ENCODE measurements around the gene ZNF785.

Gene ZNF785

GRCh38 chr16:30605158-30605557, 19.7 kb upstream of the ZNF785 start:
- Histone ChIP-seq H3K27ac (peak overlapping the region; percentile 53), H3K9me3 (no peaks in the 10 kb centered on the region), H3K4me3 (ENCODE audit: low read depth in 1 of 2, low read length in 1 of 2) (no peak overlapping the region), H3K36me3 (peaks cover 18% of the 10 kb centered on the region), H3K27me3 (no peaks in the 10 kb centered on the region), H3K4me1 (ENCODE audit: control insufficient read depth in 1 of 2, insufficient read depth in 1 of 2, low read depth in 1 of 2, low read length in 1 of 2) (peaks cover 11 to 17% of the 10 kb centered on the region in 2 experiments)
- no peak for TF ChIP-seq CTCF (IDR thresholded peaks at IDR 0.05)

- Histone ChIP-seq H3K4me1 (ENCODE audit: control insufficient read depth in 1 of 2, insufficient read depth in 1 of 2, low read depth in 1 of 2, low read length in 1 of 2) (peaks cover 9 to 13% of the 10 kb centered on the region in 2 experiments), H3K9me3 (no peaks in the 10 kb centered on the region), H3K27ac (no peak overlapping the region), H3K27me3 (no peaks in the 10 kb centered on the region), H3K36me3 (peaks cover 18% of the 10 kb centered on the region), H3K4me3 (ENCODE audit: low read depth in 1 of 2, low read length in 1 of 2) (no peak overlapping the region)
- no peak for TF ChIP-seq CTCF (IDR thresholded peaks at IDR 0.05)
These were observed 18.9 kb upstream of the ZNF785 start for GRCh38 chr16:30604316-30604947.

- TF ChIP-seq CTCF (IDR thresholded peaks at IDR 0.05) = no peak
- Histone ChIP-seq H3K4me3 (ENCODE audit: low read depth in 1 of 2, low read length in 1 of 2) (no peak overlapping the region), H3K36me3 (peaks cover 18% of the 10 kb centered on the region), H3K27me3 (no peaks in the 10 kb centered on the region), H3K4me1 (ENCODE audit: control insufficient read depth in 1 of 2, insufficient read depth in 1 of 2, low read depth in 1 of 2, low read length in 1 of 2) (peaks cover 6 to 8% of the 10 kb centered on the region in 2 experiments), H3K9me3 (no peaks in the 10 kb centered on the region), H3K27ac (no peak overlapping the region)
These were observed 18.4 kb upstream of the ZNF785 start for GRCh38 chr16:30603945-30604315.

GRCh38 chr16:30602616-30603277, 17.2 kb upstream of the ZNF785 start:
- Histone ChIP-seq H3K27ac (no peak overlapping the region), H3K27me3 (no peaks in the 10 kb centered on the region), H3K9me3 (no peaks in the 10 kb centered on the region), H3K4me3 (ENCODE audit: low read depth in 1 of 2, low read length in 1 of 2) (no peak overlapping the region), H3K4me1 (ENCODE audit: control insufficient read depth in 1 of 2, insufficient read depth in 1 of 2, low read depth in 1 of 2, low read length in 1 of 2) (peaks cover 6 to 7% of the 10 kb centered on the region in 2 experiments), H3K36me3 (peaks cover 18% of the 10 kb centered on the region)
- TF ChIP-seq CTCF (IDR thresholded peaks at IDR 0.05) = no peak

GRCh38 chr16:30601966-30602365, 16.5 kb upstream of the ZNF785 start:
- peaks cover 18% of the 10 kb centered on the region for H3K36me3 ChIP-seq
- H3K9me3 ChIP-seq = no peaks in the 10 kb centered on the region

More at GRCh38 chr16:30601966-30602365, 16.5 kb upstream of the ZNF785 start:
- TF ChIP-seq CTCF (IDR thresholded peaks at IDR 0.05) = no peak
- Histone ChIP-seq H3K27ac (no peak overlapping the region), H3K4me1 (ENCODE audit: control insufficient read depth in 1 of 2, insufficient read depth in 1 of 2, low read depth in 1 of 2, low read length in 1 of 2) (peaks cover 6 to 7% of the 10 kb centered on the region in 2 experiments), H3K27me3 (no peaks in the 10 kb centered on the region), H3K4me3 (ENCODE audit: low read depth in 1 of 2, low read length in 1 of 2) (no peak overlapping the region)

All from neutrophil (primary cell).